ENCODE data around the gene MRPL38.

Gene MRPL38

DNA sequence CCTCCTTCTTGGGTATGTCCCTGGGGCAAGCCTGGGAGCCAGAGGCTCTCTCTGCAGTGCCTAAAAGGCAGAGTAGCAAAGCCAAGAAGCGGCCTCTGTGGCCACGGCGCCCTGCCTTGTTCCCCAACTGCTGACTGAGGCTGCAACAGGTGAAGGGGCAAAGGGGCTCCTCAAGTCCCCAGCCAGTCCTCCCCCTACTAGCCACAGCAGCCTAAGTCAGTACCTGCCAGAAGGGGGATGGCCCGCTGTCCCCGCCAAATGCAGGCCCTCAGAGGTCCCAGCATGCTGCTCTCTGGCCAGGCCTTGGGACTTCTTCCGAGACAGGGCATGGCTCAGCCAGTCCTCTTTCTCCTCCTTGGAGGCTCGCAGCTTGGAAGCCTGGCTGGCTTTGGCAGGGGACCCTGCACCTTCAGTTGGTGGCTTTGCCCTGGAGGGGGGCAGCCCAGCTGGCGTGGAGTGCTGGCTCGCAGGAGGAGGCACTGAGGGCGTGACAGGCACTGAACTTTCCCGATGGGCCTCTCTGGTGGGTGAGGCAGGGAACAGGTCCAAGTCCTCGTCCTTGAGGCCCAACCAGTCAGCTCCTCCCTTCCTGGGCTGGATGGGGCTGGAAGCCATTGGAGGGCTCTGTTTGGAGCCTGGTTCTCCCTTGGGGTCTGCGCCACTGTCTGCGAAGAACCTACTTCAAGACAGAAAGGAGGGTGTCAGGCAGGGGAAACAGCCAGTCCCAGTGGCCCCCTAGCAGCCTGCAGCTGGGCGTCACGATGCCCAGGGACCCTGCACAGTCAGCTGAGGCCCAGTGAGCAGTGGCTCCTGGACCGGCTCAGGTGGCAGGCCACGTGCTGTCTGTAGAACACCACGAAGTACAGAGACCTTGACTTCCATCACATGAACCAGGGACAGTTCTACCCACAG, 18.5 kb upstream of the MRPL38 start:
- H2AK5ac ChIP-seq (ENCODE audit: low read length): no peak overlapping the region
- no peak overlapping the region for H3K9ac ChIP-seq (ENCODE audit: low read length)
- H2BK12ac ChIP-seq (ENCODE audit: low read length): no peak overlapping the region
- H4K91ac ChIP-seq (ENCODE audit: low read depth, low read length): no peak overlapping the region
- H2AFZ ChIP-seq (ENCODE audit: insufficient read depth, low read length, poor library complexity): no peak overlapping the region
- H3K79me1 ChIP-seq (ENCODE audit: low read length): no peaks in the 10 kb centered on the region
- no peaks in the 10 kb centered on the region for H3K27me3 ChIP-seq (ENCODE audit: insufficient read depth, low read length)
- no peak overlapping the region for H3K14ac ChIP-seq (ENCODE audit: low read length)
- peaks cover 1% of the 10 kb centered on the region for H3K9me3 ChIP-seq (ENCODE audit: insufficient read depth, low read depth, low read length)
- H4K8ac ChIP-seq (ENCODE audit: low read depth, low read length): no peak overlapping the region
- no peak overlapping the region for H4K12ac ChIP-seq (ENCODE audit: low read depth, low read length)
- no peak overlapping the region for H2BK5ac ChIP-seq (ENCODE audit: low read depth, low read length, poor library complexity)
- H3K18ac ChIP-seq (ENCODE audit: low read length): no peak overlapping the region
- H3K27ac ChIP-seq (ENCODE audit: low read depth, low read length): no peak overlapping the region
- no peak overlapping the region for H3K4me2 ChIP-seq (ENCODE audit: low read length)
- H3K4ac ChIP-seq (ENCODE audit: low read depth, low read length): no peak overlapping the region
- no peak overlapping the region for H3K23ac ChIP-seq (ENCODE audit: low read length)
- H3K36me3 ChIP-seq (ENCODE audit: control insufficient read depth in 1 of 2, insufficient read depth in 2 of 2, low read length in 2 of 2): peaks cover 7 to 14% of the 10 kb centered on the region in 2 experiments
- H3K4me1 ChIP-seq (ENCODE audit: control insufficient read depth in 1 of 2, insufficient read depth in 2 of 2, low read length in 2 of 2): no peaks in the 10 kb centered on the region
- no peaks in the 10 kb centered on the region for H3K79me2 ChIP-seq (ENCODE audit: control insufficient read depth, insufficient read depth, low read length, poor library complexity)
- no peak overlapping the region for H2BK120ac ChIP-seq (ENCODE audit: insufficient read depth, low read length, poor library complexity)
- DNase-seq: no peak
- no CpG with 5 or more reads among the region's 19 CpGs for WGBS (ENCODE audit: extremely low coverage, insufficient coverage, insufficient read length)
- H3K4me3 ChIP-seq (ENCODE audit: low read depth, low read length): no peak overlapping the region

DNA sequence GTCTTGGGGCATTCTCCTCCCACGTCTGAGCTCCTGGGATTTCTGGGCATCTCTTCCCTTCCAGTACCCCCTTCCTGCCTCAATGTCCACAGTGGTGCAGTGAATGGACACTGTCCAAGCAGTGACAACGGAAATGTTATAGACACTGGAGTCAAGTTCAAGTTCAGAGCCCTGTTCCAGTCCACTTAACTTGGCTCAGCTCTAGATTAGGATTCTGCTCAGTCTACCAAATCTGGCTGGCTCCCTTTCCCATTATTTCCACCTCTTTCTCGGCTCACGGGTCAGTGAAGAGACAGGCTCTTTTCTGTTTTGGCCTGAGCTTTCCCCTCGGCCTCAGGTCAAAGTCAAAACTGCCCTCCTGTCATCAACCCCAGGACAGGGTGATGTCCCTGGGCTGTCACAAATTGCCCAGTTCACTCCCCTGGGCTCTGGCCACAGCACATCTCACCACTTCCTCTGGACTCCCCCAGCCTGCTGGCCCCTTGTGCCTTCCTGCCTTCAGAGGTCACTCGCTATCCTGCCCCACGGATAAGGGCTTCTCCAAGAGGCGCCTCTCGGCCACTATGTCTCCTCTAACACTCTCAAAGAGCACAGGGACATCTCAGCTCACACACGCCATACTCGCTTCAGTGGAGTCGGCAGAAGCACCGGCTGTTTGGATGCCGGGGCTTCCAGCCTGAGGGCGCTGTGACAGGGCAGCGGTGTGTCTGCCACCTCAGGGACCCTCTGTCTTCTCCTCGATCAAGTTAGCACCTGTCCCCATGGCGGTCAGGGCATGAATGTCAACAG, 17.7 kb upstream of the MRPL38 start:
- H2BK5ac ChIP-seq (ENCODE audit: low read depth, low read length, poor library complexity): no peak overlapping the region
- no CpG with 5 or more reads among the region's 18 CpGs for WGBS (ENCODE audit: extremely low coverage, insufficient coverage, insufficient read length)
- peaks cover 7 to 15% of the 10 kb centered on the region in 2 experiments for H3K36me3 ChIP-seq (ENCODE audit: control insufficient read depth in 1 of 2, insufficient read depth in 2 of 2, low read length in 2 of 2)
- H4K12ac ChIP-seq (ENCODE audit: low read depth, low read length): no peak overlapping the region
- no peak overlapping the region for H3K23ac ChIP-seq (ENCODE audit: low read length)
- no peaks in the 10 kb centered on the region for H3K79me1 ChIP-seq (ENCODE audit: low read length)
- no peaks in the 10 kb centered on the region for H3K4me1 ChIP-seq (ENCODE audit: control insufficient read depth in 1 of 2, insufficient read depth in 2 of 2, low read length in 2 of 2)
- no peak overlapping the region for H3K27ac ChIP-seq (ENCODE audit: low read depth, low read length)
- H3K9ac ChIP-seq (ENCODE audit: low read length): no peak overlapping the region
- no peak overlapping the region for H2AFZ ChIP-seq (ENCODE audit: insufficient read depth, low read length, poor library complexity)
- no peak overlapping the region for H2BK12ac ChIP-seq (ENCODE audit: low read length)
- peaks cover 1% of the 10 kb centered on the region for H3K9me3 ChIP-seq (ENCODE audit: insufficient read depth, low read depth, low read length)
- H4K8ac ChIP-seq (ENCODE audit: low read depth, low read length): no peak overlapping the region
- H3K79me2 ChIP-seq (ENCODE audit: control insufficient read depth, insufficient read depth, low read length, poor library complexity): no peaks in the 10 kb centered on the region
- H3K4ac ChIP-seq (ENCODE audit: low read depth, low read length): no peak overlapping the region
- H4K91ac ChIP-seq (ENCODE audit: low read depth, low read length): no peak overlapping the region
- H3K4me3 ChIP-seq (ENCODE audit: low read depth, low read length): no peak overlapping the region
- no peak for DNase-seq
- H3K18ac ChIP-seq (ENCODE audit: low read length): no peak overlapping the region
- no peaks in the 10 kb centered on the region for H3K27me3 ChIP-seq (ENCODE audit: insufficient read depth, low read length)
- H2BK120ac ChIP-seq (ENCODE audit: insufficient read depth, low read length, poor library complexity): no peak overlapping the region
- H2AK5ac ChIP-seq (ENCODE audit: low read length): no peak overlapping the region
- no peak overlapping the region for H3K14ac ChIP-seq (ENCODE audit: low read length)
- no peak overlapping the region for H3K4me2 ChIP-seq (ENCODE audit: low read length)

DNA sequence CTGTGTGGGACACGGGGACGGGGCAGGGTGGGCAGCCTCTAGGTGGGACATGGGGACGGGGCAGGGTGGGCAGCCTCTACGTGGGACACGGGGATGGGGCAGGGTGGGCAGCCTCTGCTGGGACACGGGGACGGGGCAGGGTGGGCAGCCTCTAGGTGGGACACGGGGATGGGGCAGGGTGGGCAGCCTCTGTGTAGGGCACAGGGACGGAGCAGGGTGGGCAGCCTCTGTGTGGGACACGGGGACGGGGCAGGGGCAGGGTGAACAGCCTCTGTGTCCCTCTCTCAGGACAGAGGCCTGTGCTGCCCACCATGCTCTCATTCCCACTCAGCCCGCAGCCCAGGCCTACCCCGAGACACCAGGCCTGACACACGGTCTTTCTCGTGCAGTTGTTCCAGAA, 16.9 kb upstream of the MRPL38 start:
- H4K91ac ChIP-seq (ENCODE audit: low read depth, low read length): no peak overlapping the region
- peaks cover 7 to 17% of the 10 kb centered on the region in 2 experiments for H3K36me3 ChIP-seq (ENCODE audit: control insufficient read depth in 1 of 2, insufficient read depth in 2 of 2, low read length in 2 of 2)
- no CpG with 5 or more reads among the region's 15 CpGs for WGBS (ENCODE audit: extremely low coverage, insufficient coverage, insufficient read length)

DNA sequence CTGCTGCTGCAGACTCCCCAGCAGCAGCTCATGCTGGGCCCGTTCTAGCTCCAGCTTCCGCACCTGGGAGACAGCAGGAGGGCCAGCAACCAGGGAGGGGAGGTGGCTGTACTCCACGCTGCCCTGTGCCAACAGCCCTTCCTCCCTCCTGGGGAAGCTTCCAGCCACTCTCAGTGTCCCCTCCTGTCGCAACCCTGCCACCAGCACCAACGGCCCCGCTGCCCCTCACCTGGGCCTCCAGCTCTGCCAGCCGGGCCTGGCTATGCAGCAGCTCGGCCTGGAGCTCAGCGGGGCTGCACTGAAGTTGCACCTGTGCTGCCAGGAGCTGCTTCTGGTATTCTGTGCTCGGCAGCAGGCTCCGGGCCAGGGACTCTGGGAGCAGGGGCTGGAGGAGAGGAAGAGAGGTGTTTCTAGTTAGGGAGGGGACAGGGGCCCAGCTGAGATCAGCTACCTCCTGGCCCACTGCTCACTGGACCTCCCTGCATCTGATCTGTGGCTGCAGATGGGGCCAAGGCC, 15.4 kb upstream of the MRPL38 start:
- H3K4me2 ChIP-seq (ENCODE audit: low read length): no peak overlapping the region
- no peaks in the 10 kb centered on the region for H3K79me1 ChIP-seq (ENCODE audit: low read length)
- H2BK120ac ChIP-seq (ENCODE audit: insufficient read depth, low read length, poor library complexity): no peak overlapping the region
- H4K12ac ChIP-seq (ENCODE audit: low read depth, low read length): no peak overlapping the region
- no CpG with 5 or more reads among the region's 11 CpGs for WGBS (ENCODE audit: extremely low coverage, insufficient coverage, insufficient read length)
- H3K14ac ChIP-seq (ENCODE audit: low read length): no peak overlapping the region
- H3K4ac ChIP-seq (ENCODE audit: low read depth, low read length): no peak overlapping the region
- no peaks in the 10 kb centered on the region for H3K27me3 ChIP-seq (ENCODE audit: insufficient read depth, low read length)
- no peak overlapping the region for H3K18ac ChIP-seq (ENCODE audit: low read length)
- no peak overlapping the region for H3K9ac ChIP-seq (ENCODE audit: low read length)
- H3K9me3 ChIP-seq (ENCODE audit: insufficient read depth, low read depth, low read length): peaks cover 1% of the 10 kb centered on the region
- H3K23ac ChIP-seq (ENCODE audit: low read length): no peak overlapping the region
- no peak for DNase-seq
- H3K36me3 ChIP-seq (ENCODE audit: control insufficient read depth in 1 of 2, insufficient read depth in 2 of 2, low read length in 2 of 2): peaks cover 7 to 13% of the 10 kb centered on the region in 2 experiments
- no peaks in the 10 kb centered on the region for H3K79me2 ChIP-seq (ENCODE audit: control insufficient read depth, insufficient read depth, low read length, poor library complexity)
- H3K4me3 ChIP-seq (ENCODE audit: low read depth, low read length): no peak overlapping the region
- no peak overlapping the region for H2AFZ ChIP-seq (ENCODE audit: insufficient read depth, low read length, poor library complexity)
- H2BK12ac ChIP-seq (ENCODE audit: low read length): no peak overlapping the region
- H2AK5ac ChIP-seq (ENCODE audit: low read length): no peak overlapping the region
- no peak overlapping the region for H2BK5ac ChIP-seq (ENCODE audit: low read depth, low read length, poor library complexity)
- H4K8ac ChIP-seq (ENCODE audit: low read depth, low read length): no peak overlapping the region
- H3K27ac ChIP-seq (ENCODE audit: low read depth, low read length): no peak overlapping the region
- no peaks in the 10 kb centered on the region for H3K4me1 ChIP-seq (ENCODE audit: control insufficient read depth in 1 of 2, insufficient read depth in 2 of 2, low read length in 2 of 2)
- H4K91ac ChIP-seq (ENCODE audit: low read depth, low read length): no peak overlapping the region

More for the DNA sequence above, 16.9 kb upstream of the MRPL38 start:
- Histone ChIP-seq H3K79me1 (ENCODE audit: low read length) (no peaks in the 10 kb centered on the region), H3K23ac (ENCODE audit: low read length) (no peak overlapping the region), H2BK5ac (ENCODE audit: low read depth, low read length, poor library complexity) (no peak overlapping the region), H3K4me1 (ENCODE audit: control insufficient read depth in 1 of 2, insufficient read depth in 2 of 2, low read length in 2 of 2) (no peaks in the 10 kb centered on the region), H3K4me3 (ENCODE audit: low read depth, low read length) (no peak overlapping the region), H3K9ac (ENCODE audit: low read length) (no peak overlapping the region), H3K4me2 (ENCODE audit: low read length) (no peak overlapping the region), H3K14ac (ENCODE audit: low read length) (no peak overlapping the region), H2BK12ac (ENCODE audit: low read length) (no peak overlapping the region), H3K9me3 (ENCODE audit: insufficient read depth, low read depth, low read length) (peaks cover 1% of the 10 kb centered on the region), H3K4ac (ENCODE audit: low read depth, low read length) (no peak overlapping the region), H4K12ac (ENCODE audit: low read depth, low read length) (no peak overlapping the region), H2AFZ (ENCODE audit: insufficient read depth, low read length, poor library complexity) (no peak overlapping the region), H3K79me2 (ENCODE audit: control insufficient read depth, insufficient read depth, low read length, poor library complexity) (no peaks in the 10 kb centered on the region), H4K8ac (ENCODE audit: low read depth, low read length) (no peak overlapping the region), H3K27ac (ENCODE audit: low read depth, low read length) (no peak overlapping the region), H3K27me3 (ENCODE audit: insufficient read depth, low read length) (no peaks in the 10 kb centered on the region), H2AK5ac (ENCODE audit: low read length) (no peak overlapping the region), H3K18ac (ENCODE audit: low read length) (no peak overlapping the region), H2BK120ac (ENCODE audit: insufficient read depth, low read length, poor library complexity) (no peak overlapping the region)
- DNase-seq: no peak

Data from trophoblast cell (in vitro differentiated cells and primary cell).